CD4-positive, alpha-beta T cell treated with Interleukin-6 for 4 hours (primary cell): ENCODE measurements around the gene SMIM20.

Experiments used
- DNase-seq: peaks from one replicate; pipeline ENCODE4 v3.0.0-alpha.2; 2020; ENCODE audit warnings: mixed read lengths

SMIM20 gene

DNA sequence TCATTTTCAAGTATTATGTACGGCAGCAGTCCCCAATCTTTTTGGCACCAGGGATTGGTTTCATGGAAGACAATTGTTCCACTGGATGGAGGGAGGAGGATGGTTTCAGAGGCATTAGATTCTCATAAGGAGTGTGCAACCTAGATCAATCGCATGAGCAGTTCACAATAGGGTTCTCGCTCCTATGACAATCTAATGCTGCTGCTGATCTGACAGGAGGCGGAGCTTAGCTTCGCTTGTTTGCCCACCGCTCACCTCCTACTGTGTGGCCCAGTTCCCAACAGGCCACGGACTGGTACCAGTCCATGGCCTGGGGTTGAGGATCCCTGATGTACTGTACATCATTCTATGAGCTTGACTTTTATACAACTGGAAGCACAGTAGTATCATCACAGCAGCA, 48.4 kb downstream of the SMIM20 start:
- no peak for DNase-seq

DNA sequence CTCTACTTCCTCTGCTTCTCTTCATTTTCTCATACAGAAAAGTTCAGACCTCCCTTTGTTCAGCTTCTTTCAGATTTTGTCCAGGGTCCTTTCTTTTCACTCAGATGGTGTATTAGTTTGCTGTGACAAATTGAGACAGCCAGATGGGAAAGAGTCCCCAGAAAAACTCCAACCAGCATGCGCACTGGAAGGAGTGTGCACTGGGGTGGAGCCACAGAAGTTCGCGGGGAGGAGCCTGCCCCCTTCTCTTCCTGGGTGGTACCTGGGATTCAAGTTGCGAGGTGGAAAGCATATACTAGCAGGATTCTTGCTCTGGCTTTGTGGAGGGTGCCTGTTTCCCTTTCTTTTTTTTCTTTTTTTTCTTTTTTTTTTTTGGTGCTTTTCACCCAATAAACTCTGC, 51.6 kb downstream of the SMIM20 start:
- DNase-seq: no peak

DNA sequence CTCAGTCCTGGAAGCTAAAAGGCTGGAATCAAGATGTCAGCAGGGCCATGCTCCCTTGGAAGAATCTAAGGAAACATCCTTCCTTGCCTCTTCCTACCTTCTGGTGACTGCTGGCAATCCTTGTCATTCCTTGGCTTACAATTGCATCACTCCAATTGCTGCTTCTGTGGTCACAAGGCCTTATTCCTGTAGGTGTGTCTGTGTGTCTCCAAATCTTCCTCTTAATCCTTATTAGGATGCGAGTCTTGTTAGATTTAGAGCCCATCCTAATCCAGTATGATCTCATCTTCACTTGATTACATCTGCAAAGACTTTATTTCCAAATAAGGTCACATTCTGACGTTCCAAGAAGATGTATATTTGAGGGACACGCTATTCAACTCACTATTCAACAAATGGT, 52.2 kb downstream of the SMIM20 start:
- no peak for DNase-seq

DNA sequence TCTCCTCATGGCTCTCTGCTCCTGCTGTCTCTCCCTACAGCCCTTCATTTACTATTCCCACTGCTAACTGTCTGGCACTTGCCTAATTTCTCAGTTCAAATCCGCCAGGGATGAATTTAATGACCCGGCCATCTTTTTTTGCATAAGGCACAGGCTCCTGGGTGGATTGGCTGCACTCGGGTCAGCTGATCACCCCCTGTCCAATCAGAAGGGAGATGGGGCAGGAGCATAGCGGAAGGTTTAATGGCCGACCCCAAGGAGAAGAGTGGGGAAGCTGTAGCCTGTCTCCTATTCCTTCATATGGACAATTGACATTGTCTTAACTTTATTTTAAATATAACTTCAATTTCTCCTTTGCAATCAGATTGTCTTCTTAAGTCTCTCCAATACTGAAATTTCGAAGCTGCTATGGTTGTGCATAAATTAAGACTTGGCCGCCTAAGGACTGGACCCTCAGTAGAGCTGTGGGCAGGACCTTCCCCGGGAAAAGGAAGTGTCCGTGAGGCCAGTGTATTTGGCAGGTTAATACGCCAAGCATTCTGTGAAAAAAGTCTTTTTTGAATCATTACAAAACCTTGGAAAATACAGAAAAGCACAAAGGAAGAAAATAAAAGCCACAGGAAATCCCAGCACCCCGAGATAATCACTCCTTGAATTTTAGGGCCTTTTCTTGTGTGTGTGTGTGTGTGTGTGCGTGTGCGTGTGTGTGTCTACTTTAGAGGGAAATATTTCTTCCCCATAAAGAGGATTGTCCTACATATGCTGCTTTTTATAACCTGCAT, 55.5 kb downstream of the SMIM20 start:
- DNase-seq: no peak

DNA sequence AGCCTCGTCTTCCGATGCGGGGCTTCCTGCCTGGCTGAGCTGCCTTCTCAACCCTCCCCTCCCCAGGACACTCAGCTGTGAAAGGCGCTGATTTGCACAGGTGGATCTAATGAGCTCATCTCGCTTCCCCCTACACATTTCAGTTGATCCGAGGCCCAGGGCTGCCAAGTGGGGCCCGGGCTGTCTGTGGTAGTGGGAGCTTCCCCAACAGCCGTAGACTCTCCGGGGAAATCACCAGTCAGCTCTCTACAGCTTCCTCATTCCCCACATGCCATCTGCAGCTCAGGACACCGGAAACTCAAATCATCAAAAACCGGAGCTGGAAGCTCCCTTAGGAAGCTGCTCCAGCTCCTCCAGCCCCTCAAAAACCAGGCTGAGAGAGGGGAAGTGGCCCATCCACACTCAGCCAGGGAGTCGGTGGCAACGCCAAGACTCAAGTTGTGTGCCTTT, 56.2 kb downstream of the SMIM20 start:
- DNase-seq: no peak

DNA sequence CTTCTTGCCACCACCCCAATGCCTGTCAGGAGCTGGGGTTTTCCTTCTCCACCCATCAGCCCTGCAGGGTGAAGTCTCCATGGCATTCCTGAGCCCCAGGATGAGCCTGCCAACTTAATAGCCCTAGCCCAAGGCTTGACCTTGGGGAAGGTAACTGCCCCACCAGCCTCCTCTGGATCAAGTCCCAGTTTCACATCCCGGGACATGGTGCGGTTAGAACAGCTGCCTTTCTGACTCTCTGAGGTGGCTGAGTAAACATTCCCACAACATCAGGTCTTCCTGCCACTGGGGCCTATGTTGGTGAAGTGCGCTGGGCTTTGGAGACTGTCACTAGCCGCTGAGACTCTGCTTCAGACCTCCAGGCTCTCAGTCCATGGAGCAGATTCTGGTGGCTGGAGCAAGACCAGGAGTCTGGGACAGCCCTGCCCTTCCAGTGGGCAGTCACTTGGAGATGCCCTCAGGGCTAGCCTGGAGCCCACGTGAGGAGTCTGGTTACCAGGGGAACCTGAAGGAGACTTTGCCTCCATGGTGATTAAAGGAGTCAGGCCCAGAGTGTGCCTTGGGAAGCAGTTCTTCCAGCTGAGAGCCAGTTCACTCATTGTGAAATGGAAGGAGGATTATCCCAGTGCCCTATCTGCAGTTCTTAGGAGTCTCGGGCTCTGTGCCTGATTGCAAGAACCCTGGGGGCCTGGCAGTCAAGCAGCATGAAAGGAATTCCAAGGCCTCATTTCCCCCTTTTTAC, 56.8 kb downstream of the SMIM20 start:
- no peak for DNase-seq

DNA sequence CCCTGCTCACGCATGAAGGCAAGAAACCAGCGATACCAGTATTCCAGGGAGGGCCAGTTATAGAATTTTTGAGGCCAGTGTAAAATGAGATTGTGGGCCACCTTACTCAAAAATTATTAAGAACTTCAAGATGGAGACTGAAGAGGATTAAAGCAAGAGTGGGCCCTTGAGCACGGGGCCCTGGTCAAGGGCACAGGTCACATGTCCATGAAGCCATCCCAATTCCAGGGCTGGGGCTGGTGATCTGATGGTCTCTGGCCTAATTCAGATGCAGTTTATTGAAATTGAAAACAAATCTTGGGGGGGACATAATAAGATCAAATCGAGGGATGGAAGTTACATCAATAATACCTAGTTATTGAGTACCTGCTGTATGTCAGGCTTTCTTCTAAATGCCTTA, 58.3 kb downstream of the SMIM20 start:
- DNase-seq: no peak

DNA sequence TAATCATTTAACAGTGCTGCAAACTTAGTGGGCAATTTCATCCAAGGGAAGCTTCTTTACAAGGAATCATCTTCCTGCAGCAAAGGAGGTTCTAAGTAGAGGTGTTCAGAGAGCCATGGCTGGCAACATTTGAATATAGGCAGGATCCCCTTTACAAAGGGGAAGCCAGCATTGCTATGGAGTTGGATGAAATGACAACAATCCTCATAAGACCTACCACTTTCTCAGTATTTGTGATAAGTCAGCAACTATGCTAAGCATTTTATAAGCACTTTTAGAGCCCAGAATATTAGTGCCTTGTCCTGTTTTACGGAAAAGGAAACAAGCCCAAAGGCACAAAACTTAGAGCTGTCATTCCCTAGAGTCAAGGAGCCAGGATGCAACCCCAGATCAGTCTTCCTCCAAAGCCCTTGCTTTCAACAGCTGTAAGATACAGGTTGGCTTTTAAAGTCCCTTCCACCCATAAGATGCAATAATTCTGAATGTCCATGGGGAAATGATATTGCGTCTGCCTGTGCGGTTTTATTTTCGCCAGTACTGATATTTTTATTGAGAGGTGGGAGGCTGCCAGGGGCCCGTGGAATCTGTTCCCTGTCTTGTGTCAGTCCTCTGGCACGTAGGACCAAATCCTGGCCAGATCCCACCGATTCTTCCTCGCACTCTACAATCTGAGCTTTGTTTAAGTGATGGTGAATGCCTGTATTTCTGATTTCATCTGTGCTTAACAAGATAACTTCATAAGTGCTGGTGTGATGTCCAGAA, 59.1 kb downstream of the SMIM20 start:
- no peak for DNase-seq

DNA sequence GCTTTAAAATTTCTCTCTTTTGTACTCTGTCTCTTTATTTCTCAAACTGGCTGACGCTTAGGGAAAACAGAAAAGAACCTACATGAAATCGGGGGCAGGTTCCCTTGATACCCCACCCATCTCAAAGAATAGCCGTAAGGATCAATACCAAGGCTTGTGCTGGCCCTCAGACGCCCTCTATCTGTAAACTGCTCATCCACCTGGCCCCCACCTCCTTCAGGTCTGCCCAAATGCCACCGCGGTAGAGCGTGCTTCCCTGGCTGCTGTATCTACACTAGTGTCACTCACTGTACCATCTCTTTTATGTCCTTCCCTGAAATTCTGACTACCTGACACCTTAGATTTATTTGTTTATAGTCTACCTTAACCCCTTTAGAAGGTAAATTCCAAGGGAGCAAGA, 62.8 kb downstream of the SMIM20 start:
- DNase-seq: no peak

DNA sequence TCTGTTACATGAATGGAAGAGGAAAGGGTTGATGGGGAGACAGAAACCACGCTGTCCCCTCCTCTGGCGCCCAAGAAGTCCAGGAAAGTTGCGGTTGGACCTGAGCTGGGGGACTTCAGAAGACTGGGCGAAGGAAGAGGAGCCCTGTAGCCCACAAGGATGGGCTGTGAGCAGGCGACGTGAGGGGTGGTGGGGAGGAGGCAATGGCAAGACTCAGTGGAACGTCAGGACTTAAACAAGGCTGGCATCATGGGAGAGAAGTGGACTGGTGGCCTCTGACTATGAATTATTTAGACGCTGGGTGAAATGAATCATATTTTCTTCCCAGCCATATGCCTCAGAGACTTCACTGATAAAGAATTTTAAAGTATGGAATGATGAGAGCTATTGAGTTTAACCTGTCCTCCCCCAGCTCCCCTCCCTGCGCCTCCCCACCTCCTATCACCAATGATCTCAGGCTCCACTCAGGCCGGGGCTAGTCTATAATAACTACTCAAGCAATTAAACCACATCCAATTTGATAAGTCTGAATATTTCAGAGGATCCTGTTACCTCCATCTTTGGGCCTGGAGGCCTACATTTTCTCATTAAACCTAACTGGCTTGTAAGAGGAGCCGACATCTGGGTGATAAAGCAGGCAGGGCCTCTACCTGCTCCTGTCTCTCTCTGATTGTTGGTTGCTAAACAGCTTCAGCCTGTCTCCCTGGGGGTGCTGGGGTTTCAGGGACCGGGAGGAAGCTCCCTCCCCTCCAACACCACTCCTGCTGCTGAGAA, 63.6 kb downstream of the SMIM20 start:
- DNase-seq: no peak

DNA sequence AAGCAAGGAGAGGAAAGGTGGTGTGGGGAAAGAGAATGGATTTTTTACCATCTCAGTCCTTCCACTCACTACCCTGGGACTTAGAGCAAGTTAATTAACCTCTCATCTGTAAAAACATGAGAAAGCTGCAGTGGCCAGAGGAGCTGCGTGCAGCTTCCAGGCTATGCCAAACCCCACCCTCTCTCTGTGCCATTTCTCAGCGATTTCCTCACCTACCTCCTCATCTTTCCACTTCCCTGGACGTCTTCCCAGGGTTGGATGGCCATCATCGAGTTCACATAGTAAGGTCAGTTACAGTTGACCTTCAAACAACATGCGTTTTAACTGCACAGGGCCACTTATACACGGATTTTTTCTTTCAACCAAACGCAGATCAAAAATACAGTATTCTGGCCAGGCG, 64.3 kb downstream of the SMIM20 start:
- no peak for DNase-seq
